HCT116 (cell line): Measurements from ENCODE around the gene POR. TPM values are rescaled to one million over a fixed set of nuclear protein-coding genes. Genes with fewer than 3 reads are reported as not detected.

Experiments used
- ATAC-seq: fragments of 200-7000 bp; cut with Tn5 transposase; 2 replicates; pipeline ENCODE4 v1.9.1; 2020; ENCODE audit warnings: mild to moderate bottlenecking, moderate library complexity
- BruUV-seq: library from RNA; stranded (reverse); fragments of 400-500 nt; replicated peaks from 2 replicates; lab custom pipeline; 2021; lab: Mats Ljungman, UMichigan
- CTCF ChIA-PET: fragments of 300-600 bp; sonication (Branson Sonifier 250); formaldehyde crosslinking; loops from one replicate; lab custom pipeline; 2021; ENCODE audit warnings: antibody characterized with exemption; lab: Charles Lee
- POLR2A ChIA-PET: fragments of 300-600, 350-600 bp; sonication (Branson Sonifier 250); formaldehyde crosslinking; loops from one replicate; lab custom pipeline; 2021; ENCODE audit warnings: antibody characterized with exemption; lab: Charles Lee
- RAD21 ChIA-PET, 2 experiments: fragments of 300-600 bp; sonication (Branson Sonifier 250); formaldehyde crosslinking; loops; one replicate each; lab custom pipeline; 2023; ENCODE audit warnings: low total read pairs in 2 of 2; ENCODE audit not compliant: uncharacterized antibody in 2 of 2, unreplicated experiment in 2 of 2, low non-redundant PET in 1 of 2; lab: Charles Lee
- DNase-seq: peaks from one replicate; pipeline ENCODE4 v3.0.0-alpha.2; 2010; ENCODE audit warnings: low read depth, low spot score
- H2AFZ ChIP-seq: fragments of 200-600 bp; shearing (Covaris generic), sonication (generic); 2 replicates; pipeline ENCODE4 v1.6.1; 2017; ENCODE audit warnings: low read depth, mixed run types, mixed read lengths, antibody characterized with exemption, low read length; ENCODE audit not compliant: poor library complexity, severe bottlenecking
- H3K27ac ChIP-seq: 2 replicates; pipeline ENCODE4 v1.5.1; 2012; ENCODE audit warnings: low read depth, low read length
- H3K27me3 ChIP-seq: fragments of 200-600 bp; sonication (generic); 2 replicates; pipeline ENCODE4 v1.6.1; 2016; ENCODE audit warnings: mixed run types, low read length, mixed read lengths; ENCODE audit not compliant: insufficient read depth
- H3K36me3 ChIP-seq, 2 experiments: fragments of 200-500 bp in 1 of 2; fragments of 200-600 bp in 1 of 2; sonication (Bioruptor generic) in 1 of 2; sonication (generic) in 1 of 2; 2 replicates each; pipeline versions ENCODE4 v1.5.1 to v1.6.1; 2014 to 2016; ENCODE audit warnings: low read length in 2 of 2, inconsistent platforms in 1 of 2, mixed read lengths in 1 of 2, mixed run types in 1 of 2; ENCODE audit not compliant: insufficient read depth in 2 of 2, control insufficient read depth in 1 of 2
- H3K4me1 ChIP-seq, 2 experiments: fragments of 200-600 bp in 1 of 2; sonication (generic) in 1 of 2; 2 replicates each; pipeline versions ENCODE4 v1.5.1 to v1.6.1; 2012 to 2017; ENCODE audit warnings: low read length in 2 of 2, inconsistent platforms in 1 of 2, mild to moderate bottlenecking in 1 of 2, mixed read lengths in 1 of 2, mixed run types in 1 of 2, moderate library complexity in 1 of 2; ENCODE audit not compliant: insufficient read depth in 2 of 2, control insufficient read depth in 1 of 2
- H3K4me2 ChIP-seq: fragments of 200-600 bp; sonication (generic); 2 replicates; pipeline ENCODE4 v1.6.1; 2017; ENCODE audit warnings: mixed run types, low read length, mixed read lengths
- H3K4me3 ChIP-seq, 2 experiments: fragments of 200-600 bp in 1 of 2; sonication (generic) in 1 of 2; replicated peaks in 1 of 2; 2 replicates each; pipeline ENCODE4 v1.5.1; 2011 to 2016; ENCODE audit warnings: low read length in 2 of 2, control low read depth in 1 of 2, low read depth in 1 of 2, mild to moderate bottlenecking in 1 of 2, mixed read lengths in 1 of 2, mixed run types in 1 of 2
- H3K79me2 ChIP-seq: fragments of 200-600 bp; sonication (generic); 2 replicates; pipeline ENCODE4 v1.6.1; 2017; ENCODE audit warnings: mild to moderate bottlenecking, mixed run types, low read length, moderate library complexity, mixed read lengths; ENCODE audit not compliant: insufficient read depth
- H3K9ac ChIP-seq: fragments of 200-600 bp; sonication (generic); 2 replicates; pipeline ENCODE4 v1.6.1; 2016; ENCODE audit warnings: low read length, mixed read lengths
- H3K9me2 ChIP-seq: fragments of 200-600 bp; sonication (generic), shearing (Covaris generic); 2 replicates; pipeline ENCODE4 v1.6.1; 2017; ENCODE audit warnings: mixed run types, mild to moderate bottlenecking, moderate library complexity; ENCODE audit not compliant: insufficient read depth
- H3K9me3 ChIP-seq, 2 experiments: fragments of 200-500 bp in 1 of 2; fragments of 200-600 bp in 1 of 2; sonication (Bioruptor generic) in 1 of 2; sonication (generic) in 1 of 2; 2 replicates each; pipeline ENCODE4 v1.6.1; 2014 to 2017; ENCODE audit warnings: low read length in 2 of 2, mixed read lengths in 2 of 2, inconsistent platforms in 1 of 2, low read depth in 1 of 2, mild to moderate bottlenecking in 1 of 2, mixed run types in 1 of 2, moderate library complexity in 1 of 2; ENCODE audit not compliant: control insufficient read depth in 1 of 2, insufficient read depth in 1 of 2
- H4K20me1 ChIP-seq: fragments of 200-600 bp; sonication (generic), shearing (Covaris generic); 2 replicates; pipeline ENCODE4 v1.6.1; 2017; ENCODE audit warnings: mixed run types, mild to moderate bottlenecking, moderate library complexity; ENCODE audit not compliant: insufficient read depth
- EGR1 ChIP-seq: IDR thresholded peaks from 2 replicates; pipeline ENCODE4 v1.6.1; 2012; ENCODE audit warnings: low read depth
- ELF1 ChIP-seq: IDR thresholded peaks from 2 replicates; pipeline ENCODE4 v1.6.1; 2012; ENCODE audit warnings: low read depth, borderline replicate concordance
- EZH2 ChIP-seq: fragments of 200-600 bp; sonication (generic); IDR thresholded peaks from 2 replicates; pipeline ENCODE4 v1.6.1; 2017; ENCODE audit warnings: antibody characterized with exemption, mixed run types
- FOSL1 ChIP-seq: IDR thresholded peaks from 2 replicates; pipeline ENCODE4 v1.6.1; 2012; ENCODE audit warnings: low read depth
- JUND ChIP-seq: IDR thresholded peaks from 2 replicates; pipeline ENCODE4 v1.6.1; 2012
- POLR2A ChIP-seq: IDR thresholded peaks from 2 replicates; pipeline ENCODE4 v1.7.0; 2011; ENCODE audit warnings: borderline replicate concordance; ENCODE audit not compliant: insufficient read depth, insufficient read length; ENCODE audit errors: extremely low read depth
- RAD21 ChIP-seq: IDR thresholded peaks from 2 replicates; pipeline ENCODE4 v1.6.1; 2012; ENCODE audit warnings: low read depth, mild to moderate bottlenecking
- REST ChIP-seq: IDR thresholded peaks from 2 replicates; pipeline ENCODE4 v1.6.1; 2012; ENCODE audit warnings: low read depth
- SIN3A ChIP-seq: IDR thresholded peaks from 2 replicates; pipeline ENCODE4 v1.6.1; 2012; ENCODE audit warnings: low read depth
- ZFX ChIP-seq: fragments of 450-650 bp; IDR thresholded peaks from 2 replicates; pipeline ENCODE4 v1.6.1; 2017
- ZNF274 ChIP-seq: fragments of 200-500 bp; sonication (Bioruptor generic); IDR thresholded peaks from 2 replicates; pipeline ENCODE4 v1.6.1; 2014; ENCODE audit warnings: mild to moderate bottlenecking, low read depth, low read length, inconsistent platforms
- intact Hi-C: fragments of 100-400 bp; cut with micrococcal nuclease; formaldehyde crosslinking; loops from 2 replicates; pipeline ENCODE4 v1.10.0; 2022
- total RNA-seq: library from RNA; stranded (reverse); gene quantifications from one replicate; pipeline ENCODE4 v1.2.1, GENCODE V29; 2021; ENCODE audit not compliant: unreplicated experiment
- TF ChIP-seq, protein P1 (sequence below): IDR thresholded peaks from 2 replicates; pipeline ENCODE4 v1.6.1; 2012

The POR gene
- total RNA-seq, 1 experiment from 2014 or later = 120 TPM

GRCh38 chr7:75989500-75990388 lies 74.8 kb downstream of the POR start:
- H3K27me3 ChIP-seq = no peaks in the 10 kb centered on the region
- peaks cover 24 to 34% of the 10 kb centered on the region in 2 experiments; a peak in 3 of 4 replicates for H3K4me1 ChIP-seq
- H3K9me3 ChIP-seq = no peaks in the 10 kb centered on the region
- H2AFZ ChIP-seq = no peak overlapping the region
- no TSS peak for BruUV-seq
- ATAC-seq (no peak), DNase-seq (no peak)
- POLR2A ChIA-PET = no interaction called here
- H3K4me2 ChIP-seq = no peak overlapping the region
- no peak overlapping the region for H3K4me3 ChIP-seq
- no peaks in the 10 kb centered on the region for H4K20me1 ChIP-seq
- H3K36me3 ChIP-seq = peaks cover 0 to 8% of the 10 kb centered on the region in 2 experiments; a peak in 2 of 4 replicates
- CTCF ChIA-PET = no interaction called here
- no peaks in the 10 kb centered on the region for H3K9me2 ChIP-seq
- no peak for TF ChIP-seq SIN3A
- no peak for TF ChIP-seq ZNF274
- TF ChIP-seq JUND = no peak
- TF ChIP-seq, protein P1, sequence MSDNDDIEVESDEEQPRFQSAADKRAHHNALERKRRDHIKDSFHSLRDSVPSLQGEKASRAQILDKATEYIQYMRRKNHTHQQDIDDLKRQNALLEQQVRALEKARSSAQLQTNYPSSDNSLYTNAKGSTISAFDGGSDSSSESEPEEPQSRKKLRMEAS = no peak
- TF ChIP-seq FOSL1 = no peak
- no peak for TF ChIP-seq RAD21
- no peak for TF ChIP-seq ELF1
- TF ChIP-seq EGR1 = no peak
- no peak for TF ChIP-seq ZFX
- no peak for TF ChIP-seq REST
- TF ChIP-seq POLR2A = no peak
- no peak for TF ChIP-seq EZH2
- intact Hi-C loops = no loop called here
- RAD21 ChIA-PET = no interaction called here
- no peak overlapping the region for H3K9ac ChIP-seq
- no peaks in the 10 kb centered on the region for H3K79me2 ChIP-seq
- H3K27ac ChIP-seq = no peak overlapping the region
